Activated CD4-positive, alpha-beta memory T cell treated with anti-CD3 and anti-CD28 coated beads for 36 hours (primary cell): ENCODE measurements around the gene STPG1. TPM values are rescaled to one million over a fixed set of nuclear protein-coding genes. Genes with fewer than 3 reads are reported as not detected.

Experiments
- CTCF ChIA-PET: fragments of 350-600 bp; sonication (Branson Sonifier 250); formaldehyde crosslinking; loops from one replicate; lab custom pipeline; 2021; ENCODE audit warnings: antibody characterized with exemption, inconsistent platforms; lab: Charles Lee
- POLR2A ChIA-PET: fragments of 350-600 bp; sonication (Branson Sonifier 250); formaldehyde crosslinking; loops from one replicate; lab custom pipeline; 2021; ENCODE audit warnings: antibody characterized with exemption; lab: Charles Lee
- DNase-seq: peaks from one replicate; pipeline ENCODE4 v3.0.0-alpha.2; 2020
- H3K27ac Mint-ChIP-seq: one replicate; pipeline ENCODE4 v1.8.0; 2021; ENCODE audit warnings: mixed read lengths
- H3K27me3 Mint-ChIP-seq: one replicate; pipeline ENCODE4 v1.8.0; 2021; ENCODE audit warnings: mixed read lengths
- H3K36me3 Mint-ChIP-seq: one replicate; pipeline ENCODE4 v1.8.0; 2021; ENCODE audit warnings: mixed read lengths
- H3K4me1 Mint-ChIP-seq: one replicate; pipeline ENCODE4 v1.8.0; 2021; ENCODE audit warnings: low read depth, mixed read lengths
- H3K4me3 Mint-ChIP-seq: one replicate; pipeline ENCODE4 v1.8.0; 2021; ENCODE audit warnings: mild to moderate bottlenecking, mixed read lengths
- H3K9me3 Mint-ChIP-seq: one replicate; pipeline ENCODE4 v1.8.0; 2021; ENCODE audit warnings: mixed read lengths
- intact Hi-C: fragments of 100-400 bp; cut with micrococcal nuclease; formaldehyde crosslinking; loops from one replicate; pipeline ENCODE4 v1.15.1; 2023
- total RNA-seq, 2 experiments: library from RNA; stranded (reverse); gene quantifications; one replicate each; pipeline ENCODE4 v1.2.3, GENCODE V29; 2021

The STPG1 gene
- total RNA-seq, 2 experiments from 2014 or later, result 7.5 to 8.3 TPM

GRCh38 chr1:24337455-24337854 lies 76.1 kb downstream of the STPG1 start:
- Mint-ChIP-seq H3K27ac (no peak overlapping the region), H3K4me1 (no peaks in the 10 kb centered on the region), H3K4me3 (no peak overlapping the region), H3K27me3 (no peaks in the 10 kb centered on the region), H3K36me3 (no peaks in the 10 kb centered on the region), H3K9me3 (no peaks in the 10 kb centered on the region)
- no peak for DNase-seq
- intact Hi-C loops, result no loop called here
- CTCF ChIA-PET, result interaction anchor here (0.6 kb wide), 1 partner anchor 138 kb away, joined by 3 read pairs; no protein-coding TSS in a partner anchor
- POLR2A ChIA-PET, result no interaction called here

- H3K36me3 Mint-ChIP-seq, result no peaks in the 10 kb centered on the region
- ChIA-PET CTCF (no interaction called here), POLR2A (no interaction called here)
- no peaks in the 10 kb centered on the region for H3K27me3 Mint-ChIP-seq
- H3K9me3 Mint-ChIP-seq, result no peaks in the 10 kb centered on the region
- H3K4me3 Mint-ChIP-seq, result no peak overlapping the region
- intact Hi-C loops, result no loop called here
- DNase-seq, result no peak
- no peak overlapping the region for H3K27ac Mint-ChIP-seq
- no peaks in the 10 kb centered on the region for H3K4me1 Mint-ChIP-seq
These were observed 77.5 kb downstream of the STPG1 start for GRCh38 chr1:24336075-24336474.

GRCh38 chr1:24331961-24332673 lies 81.5 kb downstream of the STPG1 start:
- H3K27me3 Mint-ChIP-seq, result peaks cover 4% of the 10 kb centered on the region
- H3K4me3 Mint-ChIP-seq, result no peak overlapping the region
- DNase-seq, result no peak
- intact Hi-C loops, result no loop called here
- CTCF ChIA-PET, result interaction anchor here (1.0 kb wide), 1 partner anchor 62 kb away, joined by 3 read pairs; no protein-coding TSS in a partner anchor
- H3K36me3 Mint-ChIP-seq, result no peaks in the 10 kb centered on the region
- POLR2A ChIA-PET, result no interaction called here
- no peak overlapping the region for H3K27ac Mint-ChIP-seq
- no peaks in the 10 kb centered on the region for H3K9me3 Mint-ChIP-seq
- no peaks in the 10 kb centered on the region for H3K4me1 Mint-ChIP-seq

- ChIA-PET POLR2A (no interaction called here), CTCF (interaction anchor here (1.4 kb wide), 1 partner anchor 180 kb away, joined by 4 read pairs; no protein-coding TSS in a partner anchor)
- Mint-ChIP-seq H3K36me3 (no peaks in the 10 kb centered on the region), H3K27ac (no peak overlapping the region), H3K27me3 (peaks cover 17% of the 10 kb centered on the region), H3K4me3 (no peak overlapping the region), H3K4me1 (no peaks in the 10 kb centered on the region), H3K9me3 (no peaks in the 10 kb centered on the region)
- intact Hi-C loops, result no loop called here
- no peak for DNase-seq
These were observed 83.6 kb downstream of the STPG1 start for GRCh38 chr1:24329797-24330543.

- ChIA-PET CTCF (no interaction called here), POLR2A (no interaction called here)
- Mint-ChIP-seq H3K4me3 (no peak overlapping the region), H3K27ac (no peak overlapping the region), H3K27me3 (peaks cover 18% of the 10 kb centered on the region), H3K36me3 (no peaks in the 10 kb centered on the region), H3K9me3 (no peaks in the 10 kb centered on the region), H3K4me1 (no peaks in the 10 kb centered on the region)
- intact Hi-C loops, result no loop called here
- no peak for DNase-seq
These were observed 84.3 kb downstream of the STPG1 start for GRCh38 chr1:24329331-24329730.

GRCh38 chr1:24327891-24328290 lies 85.7 kb downstream of the STPG1 start:
- peaks cover under 1% of the 10 kb centered on the region for H3K4me1 Mint-ChIP-seq
- intact Hi-C loops, result no loop called here
- peaks cover 29% of the 10 kb centered on the region for H3K27me3 Mint-ChIP-seq
- no peak overlapping the region for H3K4me3 Mint-ChIP-seq
- no peak for DNase-seq
- POLR2A ChIA-PET, result no interaction called here
- no peak overlapping the region for H3K27ac Mint-ChIP-seq
- no peaks in the 10 kb centered on the region for H3K9me3 Mint-ChIP-seq
- no peaks in the 10 kb centered on the region for H3K36me3 Mint-ChIP-seq
- CTCF ChIA-PET, result interaction anchor here (0.8 kb wide), 1 partner anchor 129 kb away, joined by 3 read pairs; no protein-coding TSS in a partner anchor

- ChIA-PET POLR2A (no interaction called here), CTCF (no interaction called here)
- no peak for DNase-seq
- intact Hi-C loops, result no loop called here
- H3K4me3 Mint-ChIP-seq, result no peak overlapping the region
- H3K36me3 Mint-ChIP-seq, result no peaks in the 10 kb centered on the region
- no peak overlapping the region for H3K27ac Mint-ChIP-seq
- peaks cover 32% of the 10 kb centered on the region for H3K27me3 Mint-ChIP-seq
- peaks cover 4% of the 10 kb centered on the region for H3K4me1 Mint-ChIP-seq
- H3K9me3 Mint-ChIP-seq, result no peaks in the 10 kb centered on the region
These were observed 86.1 kb downstream of the STPG1 start for GRCh38 chr1:24327486-24327885.

- Mint-ChIP-seq H3K27ac (no peak overlapping the region), H3K4me1 (peaks cover 15% of the 10 kb centered on the region), H3K36me3 (no peaks in the 10 kb centered on the region), H3K4me3 (no peak overlapping the region), H3K9me3 (no peaks in the 10 kb centered on the region), H3K27me3 (peaks cover 42% of the 10 kb centered on the region)
- DNase-seq, result no peak
- CTCF ChIA-PET, result interaction anchor here (0.8 to 2.2 kb wide), 3 partner anchors 65 to 175 kb away, joined by 3 to 13 read pairs (median 3); no protein-coding TSS in a partner anchor
- POLR2A ChIA-PET, result no interaction called here
- intact Hi-C loops, result no loop called here
These were observed 87.8 kb downstream of the STPG1 start for GRCh38 chr1:24325587-24326449.

- ChIA-PET POLR2A (no interaction called here), CTCF (interaction anchor here (0.8 to 2.2 kb wide), 4 partner anchors 18 to 126 kb away, joined by 3 to 13 read pairs (median 4); no protein-coding TSS in a partner anchor)
- no peak for DNase-seq
- intact Hi-C loops, result loop anchor here (5.0 kb wide), 1 partner anchor 88 kb away; no protein-coding TSS in a partner anchor
- Mint-ChIP-seq H3K4me1 (peaks cover 24% of the 10 kb centered on the region), H3K9me3 (no peaks in the 10 kb centered on the region), H3K27me3 (peaks cover 51% of the 10 kb centered on the region), H3K4me3 (no peak overlapping the region), H3K36me3 (no peaks in the 10 kb centered on the region), H3K27ac (no peak overlapping the region)
These were observed 88.7 kb downstream of the STPG1 start for GRCh38 chr1:24324903-24325302.

- DNase-seq, result no peak
- POLR2A ChIA-PET, result no interaction called here
These were observed 90.3 kb downstream of the STPG1 start for GRCh38 chr1:24323281-24323680.

GRCh38 chr1:24322470-24323177 lies 91.0 kb downstream of the STPG1 start:
- H3K27me3 Mint-ChIP-seq, result peaks cover 70% of the 10 kb centered on the region
- DNase-seq, result no peak
- H3K36me3 Mint-ChIP-seq, result no peaks in the 10 kb centered on the region
- peak overlapping the region; percentile 71 for H3K4me3 Mint-ChIP-seq
- H3K4me1 Mint-ChIP-seq, result peaks cover 37% of the 10 kb centered on the region
- H3K9me3 Mint-ChIP-seq, result no peaks in the 10 kb centered on the region
- ChIA-PET CTCF (interaction anchor here (0.6 to 4.8 kb wide), 9 partner anchors 8 to 173 kb away, joined by 3 to 64 read pairs (median 9); no protein-coding TSS in a partner anchor), POLR2A (interaction anchor here (1.1 to 1.7 kb wide), 4 partner anchors 43 to 161 kb away, joined by 3 to 4 read pairs (median 4); no protein-coding TSS in a partner anchor)
- intact Hi-C loops, result loop anchor here (1.0 to 5.0 kb wide), 3 partner anchors 13 to 85 kb away; no protein-coding TSS in a partner anchor
- H3K27ac Mint-ChIP-seq, result no peak overlapping the region

More at GRCh38 chr1:24323281-24323680, 90.3 kb downstream of the STPG1 start:
- Mint-ChIP-seq H3K4me3 (no peak overlapping the region), H3K9me3 (no peaks in the 10 kb centered on the region), H3K27me3 (peaks cover 67% of the 10 kb centered on the region), H3K4me1 (peaks cover 37% of the 10 kb centered on the region), H3K36me3 (no peaks in the 10 kb centered on the region), H3K27ac (no peak overlapping the region)
- intact Hi-C loops, result loop anchor here (2.0 to 5.0 kb wide), 2 partner anchors 70 to 86 kb away; no protein-coding TSS in a partner anchor
- CTCF ChIA-PET, result interaction anchor here (1.3 to 4.8 kb wide), 4 partner anchors 20 to 173 kb away, joined by 3 to 64 read pairs (median 15); no protein-coding TSS in a partner anchor
